NCI-H128 (cell line): ENCODE results near the gene STOX2.

Experiments
- DNase-seq: peaks from one replicate; lab custom pipeline; 2025; ENCODE audit not compliant: unreplicated experiment; lab: John Stamatoyannopoulos, UW

STOX2 gene

DNA sequence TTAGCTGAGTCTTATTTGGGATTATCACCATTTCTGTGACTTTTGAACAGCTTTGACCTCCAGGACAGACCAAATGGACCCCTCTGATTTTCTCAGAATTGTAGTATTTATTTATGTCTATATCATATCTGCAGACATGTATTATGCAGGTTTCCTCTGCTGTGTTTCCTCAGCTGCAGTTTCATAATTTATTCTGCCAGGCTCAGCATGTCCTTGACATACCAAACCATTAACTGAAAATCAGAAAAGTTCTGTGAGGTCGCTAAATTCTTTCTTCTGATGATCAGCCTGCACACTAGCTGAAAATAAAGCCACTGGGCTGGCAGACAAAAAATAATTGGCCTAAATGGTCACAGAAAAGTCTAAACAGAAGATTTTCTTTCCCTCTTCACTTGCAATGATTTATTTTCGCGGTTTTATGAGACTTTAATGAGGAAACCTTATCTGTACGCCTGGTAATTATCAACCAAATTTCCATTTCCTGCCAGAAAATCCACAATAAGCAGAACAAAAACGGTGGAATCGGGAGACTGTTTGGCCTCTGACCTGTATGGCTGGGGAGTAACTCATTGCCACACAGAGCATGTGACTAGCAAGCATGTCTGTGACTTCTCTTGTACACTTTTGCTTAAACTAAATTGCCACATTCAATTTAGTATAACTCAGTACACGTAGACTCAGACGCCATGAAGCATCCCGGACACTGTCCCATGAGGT is 161.6 kb downstream of the STOX2 start:
- DNase-seq, result no peak

DNA sequence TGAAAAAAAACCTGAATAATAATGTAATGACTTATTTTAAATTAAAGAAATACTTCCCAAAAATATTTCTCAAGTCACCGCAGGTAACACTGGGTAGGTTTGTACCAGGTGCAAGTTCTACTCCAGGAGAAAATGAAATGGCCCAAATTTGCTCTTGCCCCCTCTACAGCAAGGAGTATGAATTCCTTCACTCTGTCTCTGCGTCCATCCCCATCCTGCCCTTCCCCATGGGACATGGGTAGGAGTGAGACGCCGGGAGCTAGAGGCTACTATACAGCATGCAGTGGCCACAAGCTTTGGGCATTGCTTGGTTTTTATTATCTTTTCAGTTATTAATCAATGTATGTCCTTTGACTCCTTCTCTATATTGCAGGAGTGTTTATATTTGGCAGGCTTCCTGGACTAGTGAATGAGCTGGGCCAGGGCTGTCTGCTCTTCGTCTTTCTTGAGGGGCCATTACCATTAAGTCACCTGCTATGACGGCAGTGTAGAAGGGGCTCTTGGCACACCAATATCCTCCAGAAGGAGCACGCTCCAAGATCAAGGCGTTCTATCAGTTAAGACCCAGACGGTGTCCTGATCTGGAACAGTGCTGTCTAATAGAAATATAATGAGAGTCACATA is 162.9 kb downstream of the STOX2 start:
- DNase-seq, result no peak
